ENCODE results near the gene WWOX. TPM values are rescaled to one million over a fixed set of nuclear protein-coding genes. Genes with fewer than 3 reads are reported as not detected.

The WWOX gene
- total RNA-seq, 1 experiment from 2014 or later: 28.3 TPM

DNA sequence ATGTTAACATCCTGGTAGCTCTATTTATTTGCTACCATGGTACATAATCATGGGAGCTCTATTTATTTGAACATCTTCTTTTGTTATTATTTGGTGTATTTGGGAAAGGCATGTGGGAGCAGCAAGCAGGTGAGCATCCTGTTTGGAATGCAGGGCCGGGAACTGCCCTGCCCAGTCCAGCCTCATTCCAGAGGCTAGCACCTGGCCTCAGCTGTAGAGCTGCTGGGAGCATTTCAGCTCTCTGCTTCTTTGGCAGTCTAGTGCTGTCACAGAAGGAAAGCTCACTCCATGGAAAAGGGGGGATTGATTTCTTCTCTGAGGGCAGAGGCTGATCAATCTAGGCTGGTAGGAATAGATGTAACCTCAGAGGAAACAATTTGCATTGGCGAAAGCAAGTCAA is 112.5 kb downstream of the WWOX start:
- H3K36me3 ChIP-seq (ENCODE audit: low read depth, low read length): no peaks in the 10 kb centered on the region
- ATAC-seq (peak; percentile 83), DNase-seq (peak; percentile 85)
- no peaks in the 10 kb centered on the region for H3F3A ChIP-seq (ENCODE audit: low read length, unreplicated experiment)
- intact Hi-C loops (cut with micrococcal nuclease): loop anchor here (2.0 kb wide), 1 partner anchor 19 kb away; no protein-coding TSS in a partner anchor
- TF ChIP-seq EZH2phosphoT487 (IDR thresholded peaks at IDR 0.05; ENCODE audit: borderline replicate concordance, low read length) (no peak), EZH2 (IDR thresholded peaks at IDR 0.05; ENCODE audit: low read length, unreplicated experiment) (no peak)
- TF ChIP-seq, protein P1, sequence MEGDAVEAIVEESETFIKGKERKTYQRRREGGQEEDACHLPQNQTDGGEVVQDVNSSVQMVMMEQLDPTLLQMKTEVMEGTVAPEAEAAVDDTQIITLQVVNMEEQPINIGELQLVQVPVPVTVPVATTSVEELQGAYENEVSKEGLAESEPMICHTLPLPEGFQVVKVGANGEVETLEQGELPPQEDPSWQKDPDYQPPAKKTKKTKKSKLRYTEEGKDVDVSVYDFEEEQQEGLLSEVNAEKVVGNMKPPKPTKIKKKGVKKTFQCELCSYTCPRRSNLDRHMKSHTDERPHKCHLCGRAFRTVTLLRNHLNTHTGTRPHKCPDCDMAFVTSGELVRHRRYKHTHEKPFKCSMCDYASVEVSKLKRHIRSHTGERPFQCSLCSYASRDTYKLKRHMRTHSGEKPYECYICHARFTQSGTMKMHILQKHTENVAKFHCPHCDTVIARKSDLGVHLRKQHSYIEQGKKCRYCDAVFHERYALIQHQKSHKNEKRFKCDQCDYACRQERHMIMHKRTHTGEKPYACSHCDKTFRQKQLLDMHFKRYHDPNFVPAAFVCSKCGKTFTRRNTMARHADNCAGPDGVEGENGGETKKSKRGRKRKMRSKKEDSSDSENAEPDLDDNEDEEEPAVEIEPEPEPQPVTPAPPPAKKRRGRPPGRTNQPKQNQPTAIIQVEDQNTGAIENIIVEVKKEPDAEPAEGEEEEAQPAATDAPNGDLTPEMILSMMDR (conservative IDR thresholded peaks at IDR 0.05; ENCODE audit: low read depth, low read length): no peak
- H3K9ac ChIP-seq (ENCODE audit: low read length): no peak overlapping the region
- ChIA-PET CTCF (no interaction called here), POLR2A (ENCODE audit: unreplicated experiment) (interaction anchor here (0.6 to 0.7 kb wide), 2 partner anchors 9 to 78 kb away, joined by 3 read pairs; no protein-coding TSS in a partner anchor)
- H3K4me3 ChIP-seq (ENCODE audit: low read length): no peak overlapping the region
- no peaks in the 10 kb centered on the region for H3K9me2 ChIP-seq (replicated peaks; ENCODE audit: low read length)
- H4K20me1 ChIP-seq (ENCODE audit: low read length): no peaks in the 10 kb centered on the region
- H3K79me2 ChIP-seq (ENCODE audit: low read length): no peaks in the 10 kb centered on the region
- H3K4me1 ChIP-seq (ENCODE audit: insufficient read depth, low read length): peaks cover 36% of the 10 kb centered on the region
- BruUV-seq (replicated peaks): no TSS peak
- H3K4me2 ChIP-seq (ENCODE audit: low read length): peak overlapping the region; percentile 60
- H2AFZ ChIP-seq (ENCODE audit: low read length): no peak overlapping the region
- H3K9me3 ChIP-seq (ENCODE audit: low read length): no peaks in the 10 kb centered on the region
- H3K27ac ChIP-seq (ENCODE audit: low read length): peak overlapping the region; percentile 74
- no peaks in the 10 kb centered on the region for H3K27me3 ChIP-seq (ENCODE audit: low read length)

DNA sequence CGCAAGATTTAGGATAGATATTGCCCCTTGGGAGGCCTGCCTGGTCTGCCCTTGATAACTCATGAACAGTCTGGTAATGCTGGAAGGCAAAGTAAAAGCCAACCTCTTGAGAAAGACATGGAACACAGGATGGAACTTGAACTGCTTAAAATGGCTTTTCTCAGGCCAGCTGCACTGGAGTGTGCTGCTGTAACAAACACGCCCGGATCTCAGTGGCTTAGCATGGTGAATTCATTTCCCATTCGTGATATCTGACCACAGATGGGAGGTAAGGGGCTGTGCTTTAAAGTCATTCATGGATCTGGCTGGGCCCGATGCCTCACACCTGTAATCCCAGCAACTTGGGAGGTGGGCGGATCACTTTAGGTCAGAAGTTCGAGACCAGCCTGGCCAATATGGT is 113.2 kb downstream of the WWOX start:
- TF ChIP-seq EZH2 (IDR thresholded peaks at IDR 0.05; ENCODE audit: low read length, unreplicated experiment): no peak
- TF ChIP-seq EZH2phosphoT487 (IDR thresholded peaks at IDR 0.05; ENCODE audit: borderline replicate concordance, low read length): no peak
- TF ChIP-seq, protein P1 (conservative IDR thresholded peaks at IDR 0.05; ENCODE audit: low read depth, low read length): no peak
- Histone ChIP-seq H3K79me2 (ENCODE audit: low read length) (no peaks in the 10 kb centered on the region), H3K4me1 (ENCODE audit: insufficient read depth, low read length) (peaks cover 36% of the 10 kb centered on the region), H3K4me3 (ENCODE audit: low read length) (no peak overlapping the region), H3K4me2 (ENCODE audit: low read length) (peak overlapping the region; percentile 60), H3K27me3 (ENCODE audit: low read length) (no peaks in the 10 kb centered on the region), H3K36me3 (ENCODE audit: low read depth, low read length) (no peaks in the 10 kb centered on the region), H3K9ac (ENCODE audit: low read length) (no peak overlapping the region), H3F3A (ENCODE audit: low read length, unreplicated experiment) (no peaks in the 10 kb centered on the region), H3K9me2 (replicated peaks; ENCODE audit: low read length) (no peaks in the 10 kb centered on the region), H2AFZ (ENCODE audit: low read length) (no peak overlapping the region), H4K20me1 (ENCODE audit: low read length) (no peaks in the 10 kb centered on the region), H3K9me3 (ENCODE audit: low read length) (no peaks in the 10 kb centered on the region), H3K27ac (ENCODE audit: low read length) (peak overlapping the region; percentile 74; the same call in 1 of the 2 replicates)
- ChIA-PET POLR2A (ENCODE audit: unreplicated experiment) (no interaction called here), CTCF (no interaction called here)
- no TSS peak for BruUV-seq (replicated peaks)
- no peak for DNase-seq
- ATAC-seq: no peak
- intact Hi-C loops (cut with micrococcal nuclease): no loop called here

DNA sequence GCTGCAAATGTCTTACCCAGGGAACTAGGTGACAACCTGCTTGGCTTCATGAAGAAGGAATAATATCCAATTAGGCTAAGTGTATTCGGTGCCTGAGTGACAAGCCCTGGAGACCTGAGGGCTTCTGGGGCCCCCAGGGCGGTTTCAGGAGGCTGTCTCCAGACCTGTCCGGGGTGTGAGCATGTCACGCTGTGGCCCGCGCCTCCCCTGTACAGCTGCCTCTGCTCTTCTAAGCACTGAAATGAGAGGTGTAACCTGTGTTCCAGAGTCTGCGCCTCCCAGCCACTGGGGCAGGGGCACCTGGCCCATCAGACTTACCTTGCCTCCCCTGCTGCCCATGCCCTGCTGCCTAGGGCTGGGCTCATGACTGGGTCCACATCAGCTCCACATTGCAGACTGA is 114.3 kb downstream of the WWOX start:
- Histone ChIP-seq H3K9ac (ENCODE audit: low read length) (no peak overlapping the region), H3K9me2 (replicated peaks; ENCODE audit: low read length) (no peaks in the 10 kb centered on the region), H3K36me3 (ENCODE audit: low read depth, low read length) (no peaks in the 10 kb centered on the region), H3K27me3 (ENCODE audit: low read length) (no peaks in the 10 kb centered on the region), H2AFZ (ENCODE audit: low read length) (no peak overlapping the region), H3F3A (ENCODE audit: low read length, unreplicated experiment) (no peaks in the 10 kb centered on the region), H3K79me2 (ENCODE audit: low read length) (no peaks in the 10 kb centered on the region), H3K4me2 (ENCODE audit: low read length) (no peak overlapping the region), H3K9me3 (ENCODE audit: low read length) (no peaks in the 10 kb centered on the region), H4K20me1 (ENCODE audit: low read length) (no peaks in the 10 kb centered on the region), H3K27ac (ENCODE audit: low read length) (no peak overlapping the region), H3K4me1 (ENCODE audit: insufficient read depth, low read length) (peaks cover 36% of the 10 kb centered on the region), H3K4me3 (ENCODE audit: low read length) (no peak overlapping the region)
- DNase-seq: no peak
- POLR2A ChIA-PET (ENCODE audit: unreplicated experiment): no interaction called here
- intact Hi-C loops (cut with micrococcal nuclease): no loop called here
- CTCF ChIA-PET: no interaction called here
- TF ChIP-seq EZH2phosphoT487 (IDR thresholded peaks at IDR 0.05; ENCODE audit: borderline replicate concordance, low read length) (no peak), EZH2 (IDR thresholded peaks at IDR 0.05; ENCODE audit: low read length, unreplicated experiment) (no peak)
- TF ChIP-seq, protein P1 (conservative IDR thresholded peaks at IDR 0.05; ENCODE audit: low read depth, low read length): no peak
- ATAC-seq: no peak
- BruUV-seq (replicated peaks): no TSS peak
